HCT116 (cell line): ENCODE data around the gene ADPRS. TPM values are rescaled to one million over a fixed set of nuclear protein-coding genes. Genes with fewer than 3 reads are reported as not detected.

ENCODE experiments used
- ATAC-seq: fragments of 200-7000 bp; cut with Tn5 transposase; 2 replicates; pipeline ENCODE4 v1.9.1; 2020; ENCODE audit warnings: mild to moderate bottlenecking, moderate library complexity
- BruUV-seq: library from RNA; stranded (reverse); fragments of 400-500 nt; replicated peaks from 2 replicates; lab custom pipeline; 2021; lab: Mats Ljungman, UMichigan
- CTCF ChIA-PET: fragments of 300-600 bp; sonication (Branson Sonifier 250); formaldehyde crosslinking; loops from one replicate; lab custom pipeline; 2021; ENCODE audit warnings: antibody characterized with exemption; lab: Charles Lee
- POLR2A ChIA-PET: fragments of 300-600, 350-600 bp; sonication (Branson Sonifier 250); formaldehyde crosslinking; loops from one replicate; lab custom pipeline; 2021; ENCODE audit warnings: antibody characterized with exemption; lab: Charles Lee
- RAD21 ChIA-PET, 2 experiments: fragments of 300-600 bp; sonication (Branson Sonifier 250); formaldehyde crosslinking; loops; one replicate each; lab custom pipeline; 2023; ENCODE audit warnings: low total read pairs in 2 of 2; ENCODE audit not compliant: uncharacterized antibody in 2 of 2, unreplicated experiment in 2 of 2, low non-redundant PET in 1 of 2; lab: Charles Lee
- DNase-seq: peaks from one replicate; pipeline ENCODE4 v3.0.0-alpha.2; 2010; ENCODE audit warnings: low read depth, low spot score
- H2AFZ ChIP-seq: fragments of 200-600 bp; shearing (Covaris generic), sonication (generic); 2 replicates; pipeline ENCODE4 v1.6.1; 2017; ENCODE audit warnings: low read depth, mixed run types, mixed read lengths, antibody characterized with exemption, low read length; ENCODE audit not compliant: poor library complexity, severe bottlenecking
- H3K27ac ChIP-seq: 2 replicates; pipeline ENCODE4 v1.5.1; 2012; ENCODE audit warnings: low read depth, low read length
- H3K27me3 ChIP-seq: fragments of 200-600 bp; sonication (generic); 2 replicates; pipeline ENCODE4 v1.6.1; 2016; ENCODE audit warnings: mixed run types, low read length, mixed read lengths; ENCODE audit not compliant: insufficient read depth
- H3K36me3 ChIP-seq, 2 experiments: fragments of 200-500 bp in 1 of 2; fragments of 200-600 bp in 1 of 2; sonication (Bioruptor generic) in 1 of 2; sonication (generic) in 1 of 2; 2 replicates each; pipeline versions ENCODE4 v1.5.1 to v1.6.1; 2014 to 2016; ENCODE audit warnings: low read length in 2 of 2, inconsistent platforms in 1 of 2, mixed read lengths in 1 of 2, mixed run types in 1 of 2; ENCODE audit not compliant: insufficient read depth in 2 of 2, control insufficient read depth in 1 of 2
- H3K4me1 ChIP-seq, 2 experiments: fragments of 200-600 bp in 1 of 2; sonication (generic) in 1 of 2; 2 replicates each; pipeline versions ENCODE4 v1.5.1 to v1.6.1; 2012 to 2017; ENCODE audit warnings: low read length in 2 of 2, inconsistent platforms in 1 of 2, mild to moderate bottlenecking in 1 of 2, mixed read lengths in 1 of 2, mixed run types in 1 of 2, moderate library complexity in 1 of 2; ENCODE audit not compliant: insufficient read depth in 2 of 2, control insufficient read depth in 1 of 2
- H3K4me2 ChIP-seq: fragments of 200-600 bp; sonication (generic); 2 replicates; pipeline ENCODE4 v1.6.1; 2017; ENCODE audit warnings: mixed run types, low read length, mixed read lengths
- H3K4me3 ChIP-seq, 2 experiments: fragments of 200-600 bp in 1 of 2; sonication (generic) in 1 of 2; replicated peaks in 1 of 2; 2 replicates each; pipeline ENCODE4 v1.5.1; 2011 to 2016; ENCODE audit warnings: low read length in 2 of 2, control low read depth in 1 of 2, low read depth in 1 of 2, mild to moderate bottlenecking in 1 of 2, mixed read lengths in 1 of 2, mixed run types in 1 of 2
- H3K79me2 ChIP-seq: fragments of 200-600 bp; sonication (generic); 2 replicates; pipeline ENCODE4 v1.6.1; 2017; ENCODE audit warnings: mild to moderate bottlenecking, mixed run types, low read length, moderate library complexity, mixed read lengths; ENCODE audit not compliant: insufficient read depth
- H3K9ac ChIP-seq: fragments of 200-600 bp; sonication (generic); 2 replicates; pipeline ENCODE4 v1.6.1; 2016; ENCODE audit warnings: low read length, mixed read lengths
- H3K9me2 ChIP-seq: fragments of 200-600 bp; sonication (generic), shearing (Covaris generic); 2 replicates; pipeline ENCODE4 v1.6.1; 2017; ENCODE audit warnings: mixed run types, mild to moderate bottlenecking, moderate library complexity; ENCODE audit not compliant: insufficient read depth
- H3K9me3 ChIP-seq, 2 experiments: fragments of 200-500 bp in 1 of 2; fragments of 200-600 bp in 1 of 2; sonication (Bioruptor generic) in 1 of 2; sonication (generic) in 1 of 2; 2 replicates each; pipeline ENCODE4 v1.6.1; 2014 to 2017; ENCODE audit warnings: low read length in 2 of 2, mixed read lengths in 2 of 2, inconsistent platforms in 1 of 2, low read depth in 1 of 2, mild to moderate bottlenecking in 1 of 2, mixed run types in 1 of 2, moderate library complexity in 1 of 2; ENCODE audit not compliant: control insufficient read depth in 1 of 2, insufficient read depth in 1 of 2
- H4K20me1 ChIP-seq: fragments of 200-600 bp; sonication (generic), shearing (Covaris generic); 2 replicates; pipeline ENCODE4 v1.6.1; 2017; ENCODE audit warnings: mixed run types, mild to moderate bottlenecking, moderate library complexity; ENCODE audit not compliant: insufficient read depth
- EGR1 ChIP-seq: IDR thresholded peaks from 2 replicates; pipeline ENCODE4 v1.6.1; 2012; ENCODE audit warnings: low read depth
- JUND ChIP-seq: IDR thresholded peaks from 2 replicates; pipeline ENCODE4 v1.6.1; 2012
- POLR2AphosphoS5 ChIP-seq: IDR thresholded peaks from 2 replicates; pipeline ENCODE4 v1.6.1; 2011; ENCODE audit warnings: mild to moderate bottlenecking, low read depth, low read length, moderate library complexity
- REST ChIP-seq: IDR thresholded peaks from 2 replicates; pipeline ENCODE4 v1.6.1; 2012; ENCODE audit warnings: low read depth
- SIN3A ChIP-seq: IDR thresholded peaks from 2 replicates; pipeline ENCODE4 v1.6.1; 2012; ENCODE audit warnings: low read depth
- SP1 ChIP-seq: IDR thresholded peaks from 2 replicates; pipeline ENCODE4 v1.6.1; 2012; ENCODE audit warnings: low read depth
- YY1 ChIP-seq: IDR thresholded peaks from 2 replicates; pipeline ENCODE4 v1.6.1; 2011; ENCODE audit warnings: low read length, low read depth, moderate library complexity, mild to moderate bottlenecking; ENCODE audit not compliant: insufficient replicate concordance; ENCODE audit errors: extremely low read depth
- intact Hi-C: fragments of 100-400 bp; cut with micrococcal nuclease; formaldehyde crosslinking; loops from 2 replicates; pipeline ENCODE4 v1.10.0; 2022
- total RNA-seq: library from RNA; stranded (reverse); gene quantifications from one replicate; pipeline ENCODE4 v1.2.1, GENCODE V29; 2021; ENCODE audit not compliant: unreplicated experiment

Gene ADPRS
- total RNA-seq, 1 experiment from 2014 or later = 28.2 TPM

- no peaks in the 10 kb centered on the region for H3K36me3 ChIP-seq
- no peak overlapping the region for H3K4me2 ChIP-seq
- no peaks in the 10 kb centered on the region for H3K9me3 ChIP-seq
- H3K27ac ChIP-seq = no peak overlapping the region
- ATAC-seq (no peak), DNase-seq (no peak)
- H3K79me2 ChIP-seq = peaks cover 13% of the 10 kb centered on the region
- BruUV-seq = no TSS peak
- ChIA-PET CTCF (no interaction called here), RAD21 (no interaction called here), POLR2A (no interaction called here)
- intact Hi-C loops = loop anchor here (10.0 kb wide), 1 partner anchor 230 kb away; no protein-coding TSS in a partner anchor
- no peak for TF ChIP-seq SIN3A
- TF ChIP-seq YY1 = no peak
- TF ChIP-seq REST = no peak
- no peak for TF ChIP-seq EGR1
- TF ChIP-seq POLR2AphosphoS5 = no peak
- TF ChIP-seq JUND = no peak
- no peak for TF ChIP-seq SP1
- no peak overlapping the region for H2AFZ ChIP-seq
- H4K20me1 ChIP-seq = no peaks in the 10 kb centered on the region
- no peaks in the 10 kb centered on the region for H3K27me3 ChIP-seq
- H3K4me3 ChIP-seq = no peak overlapping the region
- no peak overlapping the region for H3K9ac ChIP-seq
- H3K4me1 ChIP-seq = peaks cover 0 to 17% of the 10 kb centered on the region in 2 experiments; a peak in 2 of 4 replicates
- no peaks in the 10 kb centered on the region for H3K9me2 ChIP-seq
Measured at GRCh38 chr1:36085126-36085525, 3.6 kb upstream of the ADPRS start.
